HG03196 (cell line): ENCODE data around the gene ELOB.

Experiments used
- ATAC-seq: cut with Tn5 transposase; IDR thresholded peaks from one replicate; pipeline ENCODE4 v1.9.1; 2021; ENCODE audit not compliant: unreplicated experiment

ELOB gene

DNA sequence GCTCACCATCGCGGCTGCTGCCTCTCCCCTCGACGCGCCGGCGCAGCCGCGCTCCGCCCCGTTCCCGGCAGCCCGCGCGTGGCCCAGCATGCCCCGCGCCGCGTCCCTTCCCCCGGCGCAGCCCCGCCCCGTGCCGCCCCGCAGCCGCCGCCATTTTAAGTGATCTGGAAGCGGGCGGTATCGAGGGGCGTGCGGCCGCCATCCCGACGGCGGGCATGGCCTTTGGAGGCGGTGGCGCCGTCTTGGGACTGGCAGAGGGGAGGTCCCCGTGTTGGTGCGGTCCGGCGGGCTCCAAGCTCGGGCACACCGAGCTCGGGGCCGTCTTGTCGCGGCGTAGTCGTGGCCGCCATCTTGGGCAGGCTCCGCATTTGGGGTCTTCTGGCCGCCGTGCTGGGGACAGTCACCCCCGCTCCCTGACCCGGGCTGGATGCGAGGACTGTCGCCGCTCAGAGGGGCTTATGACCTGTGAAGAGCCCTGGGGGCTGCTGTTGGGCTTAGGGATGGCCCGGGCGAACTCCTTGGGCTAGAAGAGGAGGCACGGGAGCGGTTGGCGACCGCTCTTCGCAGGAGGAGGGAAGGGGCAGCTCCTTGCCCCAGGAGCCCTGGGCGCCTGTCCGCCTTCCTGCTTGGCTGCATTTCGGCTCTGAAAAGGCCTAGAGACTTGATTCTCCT lies at the start of gene ELOB:
Gene ELOB (minus strand): TSS at position 50 of the 672 bp plus-strand sequence. CDS start 41 bp downstream, at position 9.
- ATAC-seq, result peak; percentile 65

GRCh38 chr16:2825906-2826305 lies 48.8 kb upstream of the ELOB start:
- ATAC-seq, result no peak

GRCh38 chr16:2825049-2825742 lies 48.1 kb upstream of the ELOB start:
- ATAC-seq, result no peak

GRCh38 chr16:2824626-2825025 lies 47.5 kb upstream of the ELOB start:
- ATAC-seq, result no peak

GRCh38 chr16:2822496-2822895 lies 45.4 kb upstream of the ELOB start:
- ATAC-seq, result no peak

- no peak for ATAC-seq
Observed at GRCh38 chr16:2822158-2822495, 45.0 kb upstream of the ELOB start.

DNA sequence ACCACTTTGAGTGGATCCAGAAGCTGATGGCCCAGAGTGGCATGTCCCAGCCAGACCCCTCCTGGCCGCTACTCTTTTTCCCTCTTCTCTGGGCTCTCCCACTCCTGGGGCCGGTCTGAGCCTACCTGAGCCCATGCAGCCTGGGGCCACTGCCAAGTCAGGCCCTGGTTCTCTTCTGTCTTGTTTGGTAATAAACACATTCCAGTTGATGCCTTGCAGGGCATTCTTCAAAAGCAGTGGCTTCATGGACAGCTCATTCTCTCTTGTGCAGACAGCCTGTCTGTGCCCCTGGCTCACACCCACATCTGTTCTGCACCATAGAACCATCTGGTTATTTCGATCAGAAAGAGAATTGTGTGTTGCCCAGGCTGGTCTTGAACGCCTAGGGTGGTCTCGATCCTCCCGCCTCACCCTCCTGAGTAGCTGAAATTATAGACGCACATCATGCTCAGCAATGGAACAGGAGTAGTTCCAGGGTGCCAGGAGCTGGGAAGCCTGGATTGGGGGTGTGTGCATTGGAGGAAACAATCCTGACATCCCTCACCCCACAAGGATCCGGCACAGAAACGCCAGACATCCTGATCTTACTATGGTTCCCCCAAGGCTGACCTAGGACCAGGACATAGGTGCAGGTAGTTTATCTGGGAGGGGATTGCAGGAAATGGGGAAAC lies 44.5 kb upstream of the ELOB start:
- ATAC-seq, result no peak

DNA sequence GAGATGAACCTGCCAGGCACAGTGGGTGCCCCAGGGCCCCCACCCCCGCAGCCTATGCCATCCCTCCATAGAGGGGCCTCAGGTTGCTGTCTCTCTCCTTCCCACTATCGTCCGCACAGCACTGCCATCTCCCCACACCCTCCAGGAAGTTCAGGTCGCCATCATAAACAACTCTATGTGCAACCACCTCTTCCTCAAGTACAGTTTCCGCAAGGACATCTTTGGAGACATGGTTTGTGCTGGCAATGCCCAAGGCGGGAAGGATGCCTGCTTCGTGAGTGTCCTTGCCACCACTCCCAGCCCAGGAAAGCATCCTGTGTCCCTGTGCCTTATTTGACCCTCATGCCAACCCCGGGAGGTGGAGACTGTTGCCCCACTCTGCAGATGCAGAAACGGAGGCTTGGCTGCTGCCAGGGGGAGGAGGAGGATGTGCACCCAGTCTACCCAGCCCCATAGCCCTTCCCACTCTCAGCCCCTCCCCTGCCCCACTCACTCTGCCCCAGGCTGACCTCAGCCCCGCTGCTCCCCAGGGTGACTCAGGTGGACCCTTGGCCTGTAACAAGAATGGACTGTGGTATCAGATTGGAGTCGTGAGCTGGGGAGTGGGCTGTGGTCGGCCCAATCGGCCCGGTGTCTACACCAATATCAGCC lies 43.9 kb upstream of the ELOB start:
- no peak for ATAC-seq

DNA sequence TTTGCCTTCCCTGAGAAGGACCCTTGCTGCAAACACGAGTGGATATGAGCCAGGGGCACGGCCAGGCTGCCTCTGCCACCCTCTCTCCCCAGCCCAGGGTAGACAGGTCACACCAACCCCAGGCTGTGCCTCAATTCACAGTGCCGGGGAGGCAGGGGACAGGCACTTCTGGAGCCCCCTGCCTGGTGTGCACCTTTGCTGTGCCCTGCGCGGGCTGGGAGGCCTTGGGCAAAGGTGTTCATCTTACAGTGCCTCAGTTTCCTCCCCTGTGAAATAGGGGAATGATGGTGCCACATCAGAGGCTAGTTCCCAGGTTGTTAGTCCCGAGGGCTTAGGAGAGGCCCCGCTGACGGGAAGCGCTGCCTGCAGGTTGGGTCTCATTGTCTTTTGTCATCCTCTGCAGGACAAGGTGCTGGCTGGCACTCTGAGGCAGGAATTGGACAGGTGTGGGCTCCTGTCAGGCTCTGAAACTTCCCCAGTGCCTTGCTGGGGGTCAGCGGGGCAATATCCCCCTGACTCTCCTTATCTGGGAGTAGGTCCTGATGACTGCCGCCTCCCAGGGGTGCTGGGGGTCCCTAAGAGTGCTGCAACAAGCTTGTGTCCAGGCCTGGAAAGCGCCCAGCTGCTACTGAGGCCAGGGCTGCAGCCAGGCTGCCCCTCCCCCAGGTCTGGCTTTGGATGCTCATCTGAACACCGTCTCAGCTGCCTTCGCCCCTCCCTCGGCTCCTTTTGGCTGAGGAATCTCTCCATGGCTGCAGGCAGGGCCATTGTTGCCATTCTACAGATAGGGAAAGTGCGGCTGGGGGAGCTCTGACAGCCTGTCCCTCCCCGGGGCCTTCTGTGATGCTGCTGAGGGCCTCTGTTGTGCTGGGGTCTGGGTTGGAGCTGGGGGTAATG lies 43.1 kb upstream of the ELOB start:
- ATAC-seq, result no peak

GRCh38 chr16:2819179-2819938 lies 42.3 kb upstream of the ELOB start:
- ATAC-seq, result no peak

DNA sequence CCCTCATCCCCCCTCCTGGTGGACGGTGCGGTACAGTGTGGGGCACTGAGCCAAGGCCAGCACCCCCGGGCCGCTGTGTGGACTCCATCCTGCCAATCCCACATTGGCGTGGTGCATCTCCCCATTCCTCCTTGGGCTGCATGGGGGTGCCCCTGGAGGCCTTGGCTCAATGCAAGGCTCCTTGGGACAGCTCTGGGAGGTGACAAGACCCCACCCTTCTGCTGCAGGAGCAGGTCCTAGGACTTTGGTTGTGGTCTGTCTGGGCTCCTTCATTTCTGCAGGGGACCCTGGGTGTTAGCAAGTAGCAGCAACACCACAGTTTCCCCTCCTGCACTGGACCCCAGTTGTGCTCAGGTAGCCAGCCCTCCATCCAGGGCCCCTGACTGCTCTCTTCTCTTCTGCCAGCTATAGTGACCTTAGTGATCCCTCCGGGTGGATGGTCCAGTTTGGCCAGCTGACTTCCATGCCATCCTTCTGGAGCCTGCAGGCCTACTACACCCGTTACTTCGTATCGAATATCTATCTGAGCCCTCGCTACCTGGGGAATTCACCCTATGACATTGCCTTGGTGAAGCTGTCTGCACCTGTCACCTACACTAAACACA lies 41.3 kb upstream of the ELOB start:
- ATAC-seq, result no peak

GRCh38 chr16:2817340-2818271 lies 40.5 kb upstream of the ELOB start:
- no peak for ATAC-seq

DNA sequence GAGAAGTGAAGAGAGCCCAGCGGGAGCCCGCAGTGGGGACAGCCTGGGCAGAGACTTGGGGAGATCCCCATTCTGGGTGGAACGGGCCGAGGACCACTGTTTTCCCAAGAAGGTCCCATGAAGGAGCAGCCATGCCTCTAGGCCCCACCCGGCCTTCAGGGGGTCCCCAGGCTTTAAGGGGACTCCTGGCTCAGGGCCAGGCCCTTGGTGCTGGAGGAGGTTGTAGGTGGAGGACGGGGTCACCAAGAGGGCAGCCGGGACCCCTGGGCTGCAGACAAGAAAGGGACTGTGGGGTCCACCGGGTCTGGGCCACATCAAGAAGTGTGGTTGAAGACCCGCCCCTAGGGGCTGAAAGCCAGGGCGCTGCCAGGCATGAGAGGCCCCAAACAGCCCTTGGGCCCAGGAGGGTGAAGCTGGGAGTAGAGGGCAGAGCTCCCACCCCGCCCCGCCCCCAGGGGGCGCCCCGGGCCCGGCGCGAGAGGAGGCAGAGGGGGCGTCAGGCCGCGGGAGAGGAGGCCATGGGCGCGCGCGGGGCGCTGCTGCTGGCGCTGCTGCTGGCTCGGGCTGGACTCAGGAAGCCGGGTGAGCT lies 39.8 kb upstream of the ELOB start, which contains the start of gene PRSS21:
Gene PRSS21 (plus strand): TSS at position 487 of the 589 bp plus-strand sequence. CDS start 32 bp downstream, at position 519.
- no peak for ATAC-seq

GRCh38 chr16:2815299-2815771 lies 38.3 kb upstream of the ELOB start:
- ATAC-seq, result no peak

DNA sequence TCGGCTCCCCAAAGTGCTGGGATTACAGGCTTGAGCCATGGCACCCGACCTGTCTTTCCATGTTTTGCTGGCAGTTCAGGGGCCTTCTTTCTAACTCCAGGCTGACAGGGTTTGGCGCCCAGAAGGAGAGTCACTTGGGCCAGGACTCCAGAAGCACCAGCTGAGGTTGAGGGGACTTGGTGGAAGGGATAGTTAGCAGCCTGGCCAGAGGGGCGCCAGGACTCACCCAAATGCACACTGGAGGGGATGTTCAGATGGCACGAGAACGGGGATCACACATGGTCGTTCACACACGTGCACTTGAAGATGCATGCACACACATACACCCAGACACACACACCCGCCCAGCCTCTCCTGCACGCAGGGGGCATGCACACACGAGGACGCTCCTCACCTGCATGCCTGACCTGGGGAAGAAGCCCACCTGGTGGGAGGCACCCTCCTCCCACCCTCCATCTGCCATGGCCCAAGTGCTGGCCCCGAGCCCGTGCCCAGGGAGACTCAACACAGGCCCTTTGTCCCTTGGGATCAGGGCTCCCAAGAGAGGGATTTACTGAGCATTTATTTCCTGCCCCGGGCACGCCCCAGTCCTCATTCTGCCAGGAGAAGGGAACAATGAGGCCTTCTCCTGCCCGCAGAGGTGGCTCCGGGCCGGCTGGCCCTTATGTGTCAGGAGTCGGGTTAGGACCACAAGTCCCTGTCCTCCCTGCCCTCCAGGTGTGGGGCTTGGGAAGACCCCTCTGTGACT lies 37.6 kb upstream of the ELOB start:
- no peak for ATAC-seq

GRCh38 chr16:2813771-2814221 lies 36.7 kb upstream of the ELOB start:
- no peak for ATAC-seq
